Hepatic stellate cell (primary cell): ENCODE results near the gene PROCR.
"Not testable (repeated sequence)": the region's sequence is repeated elsewhere in the genome, so short reads cannot be mapped to it uniquely, and the experiment has no call there.

Experiments used
- DNase-seq: peaks from one replicate; pipeline ENCODE4 v3.0.0; 2011; ENCODE audit warnings: low spot score

Gene PROCR

DNA sequence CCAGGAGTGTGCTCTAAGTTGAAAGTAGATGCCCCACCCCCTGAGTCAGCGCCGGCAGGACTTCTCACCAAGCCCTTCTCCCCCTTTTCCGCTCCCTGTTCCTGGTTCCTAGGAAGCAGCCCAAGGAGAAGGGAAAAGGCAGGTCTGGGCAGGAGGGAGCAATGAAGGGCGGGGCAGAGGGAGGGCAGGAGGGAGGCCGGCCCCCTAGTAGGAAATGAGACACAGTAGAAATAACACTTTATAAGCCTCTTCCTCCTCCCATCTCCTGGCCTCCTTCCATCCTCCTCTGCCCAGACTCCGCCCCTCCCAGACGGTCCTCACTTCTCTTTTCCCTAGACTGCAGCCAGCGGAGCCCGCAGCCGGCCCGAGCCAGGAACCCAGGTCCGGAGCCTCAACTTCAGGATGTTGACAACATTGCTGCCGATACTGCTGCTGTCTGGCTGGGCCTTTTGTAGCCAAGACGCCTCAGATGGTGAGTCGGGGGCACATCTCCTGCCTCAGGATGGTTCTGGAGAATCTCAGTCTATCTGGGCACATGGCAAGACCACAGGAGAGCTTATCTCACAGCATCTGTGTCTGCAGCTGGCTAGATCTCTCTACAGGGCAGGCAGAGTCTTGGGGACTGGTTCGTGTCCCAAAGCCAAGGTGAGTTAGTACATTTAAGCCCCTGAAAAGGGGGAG is at the start of gene PROCR:
Gene PROCR (plus strand): TSS at position 320 of the 681 bp plus-strand sequence. CDS start 83 bp downstream, at position 403.
- DNase-seq = peak; percentile 85

- no peak for DNase-seq
Observed at GRCh38 chr20:35122756-35123405, 49.0 kb upstream of the PROCR start.

DNA sequence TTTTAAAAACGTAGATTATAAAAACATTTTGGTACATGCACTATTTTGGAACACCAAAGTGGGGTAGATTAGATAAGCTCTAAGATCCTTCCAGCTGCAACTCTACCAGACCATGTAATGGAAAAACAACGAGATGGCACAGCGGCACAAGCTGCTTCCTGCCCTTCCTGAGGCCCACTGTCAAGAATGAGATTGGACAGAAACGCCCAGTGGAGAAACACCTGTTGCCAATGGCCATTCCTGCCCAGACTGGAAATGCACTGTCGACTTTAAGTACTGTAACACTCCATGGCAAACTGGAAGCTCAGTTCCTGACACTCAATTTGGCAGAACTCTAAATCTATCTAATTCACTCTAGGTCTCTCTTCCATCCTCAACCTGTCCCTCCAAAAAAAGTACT is 46.1 kb upstream of the PROCR start:
- no peak for DNase-seq

GRCh38 chr20:35129647-35130069 is 42.2 kb upstream of the PROCR start:
- DNase-seq = no peak

GRCh38 chr20:35131934-35132333 is 39.9 kb upstream of the PROCR start:
- no peak for DNase-seq

DNA sequence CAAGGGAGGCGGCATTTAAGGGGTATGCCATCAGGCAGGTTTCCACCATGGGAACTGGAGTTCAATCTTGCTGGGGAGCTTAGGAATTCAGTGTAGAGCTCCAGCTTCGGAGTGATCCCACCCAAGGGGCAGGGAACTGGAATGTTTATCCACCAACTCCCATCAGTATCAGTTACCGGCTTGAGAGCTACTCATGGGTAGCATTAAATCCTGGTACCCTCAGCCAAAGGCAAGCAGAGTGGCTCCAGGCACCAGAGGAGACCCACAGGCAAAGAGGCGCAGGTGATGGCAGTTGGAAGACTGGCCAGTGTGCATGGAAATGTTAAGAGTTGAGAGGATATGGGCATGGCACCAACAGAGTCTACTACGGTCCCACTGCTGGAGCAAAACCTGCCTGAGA is 38.8 kb upstream of the PROCR start:
- DNase-seq = no peak

- no peak for DNase-seq
Observed at GRCh38 chr20:35133735-35134134, 38.1 kb upstream of the PROCR start.

GRCh38 chr20:35134472-35134871 is 37.4 kb upstream of the PROCR start:
- peak; percentile 26 for DNase-seq

GRCh38 chr20:35134880-35135279 is 37.0 kb upstream of the PROCR start:
- no peak for DNase-seq

- DNase-seq = peak; percentile 43
Observed at GRCh38 chr20:35135867-35136586, 35.8 kb upstream of the PROCR start.

GRCh38 chr20:35144694-35145093 is 27.2 kb upstream of the PROCR start:
- DNase-seq = no peak

DNA sequence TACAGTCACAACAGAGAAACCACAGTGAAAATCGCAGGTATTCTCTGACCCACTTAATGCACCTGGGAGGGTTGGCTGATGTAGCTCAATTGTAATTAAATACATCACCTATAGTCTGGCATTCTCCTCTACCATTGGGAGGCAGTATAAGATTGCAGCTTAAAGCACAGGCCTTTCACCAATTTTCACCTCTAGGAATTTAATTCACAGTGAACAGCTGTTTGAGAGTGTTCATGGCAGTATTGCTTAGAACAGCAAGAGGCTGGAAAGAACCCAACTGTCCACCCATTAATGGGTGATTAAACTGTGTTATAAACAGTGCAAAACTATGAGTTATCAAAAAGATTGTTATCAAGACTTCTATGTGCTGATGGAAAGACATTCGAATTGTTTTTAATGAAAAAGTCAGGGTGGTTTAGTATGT is 26.7 kb upstream of the PROCR start:
- peak; percentile 29 for DNase-seq

GRCh38 chr20:35146299-35146919 is 25.5 kb upstream of the PROCR start:
- peak; percentile 70 for DNase-seq

- DNase-seq = peak; percentile 97
Observed at GRCh38 chr20:35146920-35147574, 24.8 kb upstream of the PROCR start, which contains the start of gene EDEM2. EDEM2 (minus strand) TSS chr20:35147336; CDS start chr20:35147258, 78 bp downstream.

DNA sequence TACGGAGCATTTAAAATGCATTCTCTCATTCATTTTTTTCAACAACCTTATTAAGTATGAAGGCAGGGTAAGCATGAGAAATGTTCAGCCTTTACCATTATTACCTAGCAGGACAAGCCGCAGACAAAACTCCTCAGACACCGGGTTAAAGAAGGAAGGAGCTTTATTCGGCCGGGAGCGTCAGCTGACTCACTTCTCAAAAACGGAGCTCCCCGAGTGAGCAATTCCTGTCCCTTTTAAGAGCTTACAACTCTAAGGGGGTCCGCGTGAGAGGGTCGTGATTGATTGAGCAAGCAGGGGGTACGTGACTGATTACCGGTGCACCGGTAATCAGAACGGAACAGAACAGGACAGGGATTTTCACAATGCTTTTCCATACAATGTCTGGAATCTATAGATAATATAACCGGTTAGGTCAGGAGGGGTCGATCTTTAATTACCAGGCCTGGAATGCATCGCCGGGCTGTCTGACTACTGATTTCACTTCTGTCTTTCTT is 24.2 kb upstream of the PROCR start:
- not testable (repeated sequence) for DNase-seq

GRCh38 chr20:35150846-35151579 is 20.9 kb upstream of the PROCR start:
- DNase-seq = no peak

DNA sequence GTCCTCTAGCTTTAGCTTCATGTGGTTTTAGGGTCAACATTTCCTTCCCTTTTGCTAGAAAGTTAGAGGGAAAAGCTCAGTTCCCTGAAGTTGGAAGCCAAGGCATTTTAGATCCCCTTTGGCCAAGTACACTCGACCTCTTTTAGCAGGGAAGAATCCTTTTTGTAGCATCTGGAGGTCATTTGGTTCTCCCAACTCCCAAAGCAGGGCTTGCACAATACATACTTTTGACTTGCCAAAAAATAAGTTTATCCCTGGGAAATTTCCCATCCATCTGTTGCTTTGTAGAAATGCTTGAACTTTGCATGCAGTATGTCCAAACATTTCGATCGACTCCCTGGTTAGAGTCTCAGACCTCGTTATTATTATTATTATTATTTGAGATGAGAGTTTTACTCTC is 20.1 kb upstream of the PROCR start:
- DNase-seq = no peak

DNA sequence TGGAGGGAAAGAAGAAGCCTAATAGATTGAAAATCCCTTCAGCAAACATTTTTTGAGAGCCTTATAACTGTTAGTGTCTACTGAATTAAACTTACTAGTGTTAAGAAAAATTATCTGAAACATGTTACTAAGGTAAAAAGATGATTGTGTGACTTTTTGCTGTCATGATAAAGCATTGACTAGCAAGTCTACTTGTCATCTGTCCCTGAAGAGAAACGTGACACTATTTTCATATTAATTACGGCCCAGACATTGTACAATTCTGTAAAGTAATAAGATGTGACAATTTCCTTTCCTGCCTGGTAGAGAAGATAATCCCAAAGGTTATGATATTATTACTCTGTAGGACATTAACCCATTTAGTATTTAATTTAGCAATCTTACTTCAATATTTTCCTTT is 15.9 kb upstream of the PROCR start:
- no peak for DNase-seq

DNA sequence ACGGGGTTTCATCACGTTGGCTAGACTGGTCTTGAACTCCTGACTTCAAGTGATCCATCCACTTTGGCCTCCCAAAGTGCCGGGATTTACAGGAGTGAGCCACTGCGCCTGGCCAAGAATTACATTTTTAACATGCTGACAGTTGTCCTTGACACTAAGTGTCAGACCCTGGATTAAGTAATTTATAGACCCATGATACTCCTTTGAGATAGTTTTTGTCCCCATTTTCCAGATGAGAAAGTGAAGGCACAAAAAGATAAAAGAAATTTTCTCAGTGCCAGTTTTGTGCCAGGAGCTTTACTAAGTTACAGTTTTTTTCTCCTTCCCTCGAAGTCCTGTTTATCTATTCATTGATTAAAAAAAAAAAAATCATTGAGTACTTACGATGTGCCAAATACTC is 14.9 kb upstream of the PROCR start:
- no peak for DNase-seq

DNA sequence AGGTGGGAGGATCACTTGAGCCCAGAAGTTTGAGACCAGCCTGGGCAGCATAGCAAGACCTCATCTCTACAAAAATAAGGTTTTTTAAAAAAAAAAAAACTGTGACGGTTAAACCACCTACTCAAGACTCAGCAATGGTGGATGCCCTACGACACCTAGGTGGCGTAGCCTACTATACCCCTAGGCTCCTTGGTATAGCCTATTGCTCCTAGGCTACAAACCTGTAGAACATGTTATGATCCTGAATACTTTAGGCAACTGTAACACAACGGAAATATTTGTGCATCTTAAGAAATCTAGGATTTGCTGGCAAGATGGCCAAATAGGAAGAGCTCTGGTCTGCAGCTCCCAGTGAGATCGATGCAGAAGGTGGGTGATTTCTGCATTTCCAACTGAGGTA is 11.5 kb upstream of the PROCR start:
- not testable (repeated sequence) for DNase-seq

- not testable (repeated sequence) for DNase-seq
Observed at GRCh38 chr20:35164531-35164930, 7.3 kb upstream of the PROCR start.
